SIG-M5 treated with dmso at 0.1 percent for 504 hours (cell line): ENCODE data around the gene HCN4.
A peak's percentile ranks its signal among the peaks of the same experiment; 100 is the strongest.

ENCODE experiments used
- DNase-seq: peaks from one replicate; lab custom pipeline; 2025; ENCODE audit not compliant: unreplicated experiment; lab: John Stamatoyannopoulos, UW

Gene HCN4

GRCh38 chr15:73346735-73347312, 21.9 kb downstream of the HCN4 start:
- DNase-seq = peak; percentile 23

DNA sequence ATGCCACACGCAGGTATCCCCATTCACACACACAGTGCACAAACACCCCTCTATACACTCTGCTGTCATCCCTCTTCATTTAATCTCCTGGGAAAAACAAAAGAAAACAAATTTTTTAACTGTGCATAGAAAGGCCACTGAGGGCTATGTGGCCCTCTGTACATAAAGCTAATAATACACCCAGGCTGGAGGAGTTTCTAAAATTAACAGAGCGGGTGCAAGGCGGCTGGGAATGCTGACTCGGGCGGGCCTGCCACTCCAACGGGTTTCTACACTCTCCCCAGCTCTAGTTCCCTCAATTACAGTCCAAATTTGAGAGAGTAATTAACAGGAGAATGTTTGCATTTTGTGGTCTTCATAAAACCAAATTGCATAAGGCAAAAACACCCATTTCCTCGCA, 23.1 kb downstream of the HCN4 start:
- no peak for DNase-seq

GRCh38 chr15:73344056-73344455, 24.7 kb downstream of the HCN4 start:
- DNase-seq = no peak

GRCh38 chr15:73341886-73342600, 26.7 kb downstream of the HCN4 start:
- DNase-seq = no peak

DNA sequence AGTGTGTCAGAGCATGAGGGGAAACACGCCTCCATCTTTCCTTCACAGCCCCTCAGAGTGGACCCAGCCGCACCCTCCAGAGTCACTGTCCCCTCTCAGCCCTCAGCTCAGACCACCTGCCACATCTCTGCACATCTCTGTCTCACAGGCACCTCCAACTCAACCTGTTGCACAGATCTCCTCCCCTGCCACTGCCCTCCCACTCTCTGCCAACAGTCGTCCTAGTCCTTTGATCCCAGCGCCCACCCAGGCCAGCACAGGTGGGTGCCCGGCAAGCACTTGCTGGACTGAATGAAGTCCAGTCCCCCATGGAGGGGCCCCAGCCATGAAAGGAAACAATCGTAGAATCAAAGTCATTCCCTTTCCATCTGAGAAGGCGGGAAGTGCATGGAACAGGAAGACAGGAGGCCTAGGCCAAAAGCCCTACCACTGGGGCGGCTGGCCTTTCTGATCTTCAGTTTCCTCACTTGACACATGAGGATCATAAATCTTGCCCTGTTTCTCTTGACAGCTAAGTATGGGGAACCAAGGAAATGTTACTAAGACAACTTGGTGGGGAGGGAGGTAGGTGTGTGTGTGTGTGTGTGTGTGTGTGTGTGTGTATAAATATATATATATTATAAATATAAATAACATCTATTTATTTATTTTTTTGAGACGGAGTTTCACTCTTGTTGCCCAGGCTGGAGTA, 28.1 kb downstream of the HCN4 start:
- DNase-seq = no peak

GRCh38 chr15:73338606-73339374, 30.0 kb downstream of the HCN4 start:
- no peak for DNase-seq

GRCh38 chr15:73338058-73338457, 30.7 kb downstream of the HCN4 start:
- no peak for DNase-seq

- no peak for DNase-seq
These were observed 31.6 kb downstream of the HCN4 start for GRCh38 chr15:73337187-73337586.

DNA sequence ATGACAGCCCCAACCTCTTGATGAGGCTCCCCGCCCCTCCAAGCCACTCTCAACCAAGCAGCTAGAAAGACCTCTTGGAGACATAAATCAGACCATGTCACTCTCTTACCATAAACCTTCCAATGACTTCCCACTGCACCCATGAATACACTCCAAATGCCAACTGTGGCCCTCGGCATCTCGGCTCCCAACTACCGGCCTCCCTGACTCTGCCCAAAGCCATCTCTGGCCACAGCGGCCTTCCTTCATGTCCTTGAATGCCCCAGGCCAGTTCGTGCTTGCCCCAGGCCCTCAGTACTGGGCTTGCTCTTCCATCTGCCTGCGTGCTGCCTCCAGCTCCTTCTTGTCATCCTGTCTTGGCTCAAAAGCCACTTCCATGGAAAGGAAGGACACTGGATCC, 32.0 kb downstream of the HCN4 start:
- DNase-seq = no peak

- no peak for DNase-seq
These were observed 33.3 kb downstream of the HCN4 start for GRCh38 chr15:73335471-73335870.

- no peak for DNase-seq
These were observed 33.7 kb downstream of the HCN4 start for GRCh38 chr15:73335026-73335425.

DNA sequence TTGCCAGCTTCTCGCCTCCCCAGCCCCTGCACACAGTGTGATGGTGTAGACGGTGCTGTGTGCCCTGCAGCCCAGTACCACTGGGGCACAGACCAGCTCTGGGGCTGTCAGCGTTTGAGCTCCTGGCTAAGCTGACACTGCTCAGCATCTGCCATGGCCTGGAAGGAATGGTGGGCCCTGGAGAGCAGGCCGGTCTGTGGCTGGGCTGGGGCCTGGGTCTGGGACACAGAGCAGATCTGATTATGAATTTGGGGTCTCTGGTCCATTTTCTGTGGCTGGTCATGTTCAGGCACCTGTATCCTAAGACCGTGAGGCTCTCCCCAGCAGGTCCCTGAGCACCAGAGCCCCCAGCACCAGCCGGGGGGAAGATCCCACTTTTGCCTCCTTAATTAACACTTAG, 34.7 kb downstream of the HCN4 start:
- DNase-seq = no peak

DNA sequence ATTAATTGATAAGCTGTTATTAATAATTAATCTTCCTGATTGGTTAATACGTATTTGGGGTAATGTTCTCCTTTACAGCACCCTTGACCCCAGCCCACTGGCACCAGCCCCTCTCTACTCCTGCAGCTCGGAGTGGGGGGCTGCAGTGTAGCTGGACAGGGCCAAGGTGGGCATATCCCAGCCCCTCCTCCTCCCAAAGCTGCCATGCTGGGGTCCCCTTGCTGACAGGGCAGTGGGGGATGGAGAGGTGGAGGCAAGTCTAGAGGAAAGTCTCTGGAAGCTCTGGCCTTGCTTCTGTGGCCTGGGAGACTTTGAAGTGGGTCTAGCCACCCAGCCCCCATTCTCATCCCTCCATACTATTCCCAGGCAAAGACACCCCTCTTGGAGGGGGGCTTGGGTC, 35.8 kb downstream of the HCN4 start:
- no peak for DNase-seq

DNA sequence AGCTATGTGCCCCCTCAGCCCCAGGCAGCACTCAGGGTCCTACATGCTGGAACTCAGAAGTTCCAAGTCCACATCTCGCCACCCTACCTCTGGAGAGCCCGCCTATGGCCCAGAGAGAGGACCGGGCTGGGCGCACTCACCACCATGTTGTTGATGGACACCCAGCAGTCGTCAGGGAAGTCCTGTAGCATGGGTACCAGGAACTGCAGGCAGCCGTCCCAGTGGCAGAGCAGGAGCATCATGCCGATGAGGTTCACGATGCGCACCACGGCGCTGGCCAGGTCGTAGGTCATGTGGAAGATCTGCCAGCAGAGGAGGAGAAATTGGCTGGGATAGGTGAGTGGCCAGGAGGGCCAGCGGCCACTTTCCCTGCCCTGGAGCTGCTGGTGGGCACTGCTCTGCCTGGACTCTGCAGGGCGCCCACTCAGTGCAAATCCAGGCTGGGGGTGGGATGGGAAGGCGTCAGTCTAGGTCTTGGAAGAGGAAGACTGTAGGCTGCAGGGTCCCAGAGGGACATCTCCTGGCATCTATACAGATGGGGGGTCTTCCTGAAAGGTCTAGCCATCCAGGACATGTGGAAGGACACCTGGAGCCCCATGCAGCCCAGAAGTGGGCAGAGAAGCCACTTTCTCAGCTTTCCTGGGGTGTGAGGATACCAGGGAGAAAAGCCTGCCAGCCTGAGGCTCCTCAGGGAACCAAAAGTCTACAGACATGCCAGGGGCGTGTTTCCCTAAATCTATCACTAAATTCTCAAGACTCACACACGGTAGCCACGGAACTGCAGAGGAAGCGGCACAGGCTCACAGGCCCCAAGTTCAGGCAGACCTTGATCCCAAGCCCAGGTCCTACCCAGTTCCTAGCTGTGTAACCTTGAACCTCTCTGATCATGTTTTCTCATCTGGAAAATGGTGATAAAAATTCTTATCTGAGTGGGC, 36.5 kb downstream of the HCN4 start:
- DNase-seq = no peak

- no peak for DNase-seq
These were observed 37.3 kb downstream of the HCN4 start for GRCh38 chr15:73331501-73331900.

DNA sequence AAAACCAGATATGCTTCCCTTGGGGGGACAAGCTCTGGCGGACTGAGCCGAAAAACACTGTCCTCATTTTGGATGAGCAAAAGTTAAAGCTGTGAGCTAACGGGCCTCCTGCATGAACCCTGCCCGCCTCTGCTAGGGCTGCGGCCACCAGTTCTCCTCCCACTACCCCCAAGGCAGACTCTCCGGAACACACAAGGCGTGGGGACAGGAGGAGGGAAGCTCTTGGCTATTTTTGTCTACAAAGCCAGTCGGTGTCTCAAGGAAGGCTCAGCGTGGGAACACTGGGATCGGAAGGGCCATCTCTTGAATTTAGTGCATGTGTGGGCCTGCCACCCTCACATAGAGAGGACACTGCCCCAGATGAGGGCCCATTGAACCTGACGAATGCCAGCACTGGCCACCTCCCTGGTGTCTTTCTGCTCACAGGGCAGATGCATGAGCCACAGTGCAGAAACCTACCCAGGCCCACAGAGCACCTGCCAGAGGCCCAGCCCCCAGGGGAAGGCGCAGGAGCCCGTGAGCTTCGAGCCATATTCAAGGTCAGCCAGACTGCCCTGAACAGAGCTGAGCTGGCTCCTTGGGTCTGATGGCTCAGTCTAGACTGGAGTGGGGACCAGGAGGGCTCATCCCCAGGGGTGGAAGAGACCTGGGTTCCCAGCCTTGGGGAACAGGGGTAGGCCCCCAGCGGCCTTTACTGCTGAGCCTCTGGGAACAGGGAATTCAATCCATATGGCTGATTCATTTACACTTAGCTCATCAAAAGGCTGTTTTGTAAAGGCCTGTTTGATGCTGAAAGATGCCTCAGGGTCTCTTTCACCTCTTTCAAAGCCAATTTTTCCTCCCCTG, 38.3 kb downstream of the HCN4 start:
- DNase-seq = no peak

DNA sequence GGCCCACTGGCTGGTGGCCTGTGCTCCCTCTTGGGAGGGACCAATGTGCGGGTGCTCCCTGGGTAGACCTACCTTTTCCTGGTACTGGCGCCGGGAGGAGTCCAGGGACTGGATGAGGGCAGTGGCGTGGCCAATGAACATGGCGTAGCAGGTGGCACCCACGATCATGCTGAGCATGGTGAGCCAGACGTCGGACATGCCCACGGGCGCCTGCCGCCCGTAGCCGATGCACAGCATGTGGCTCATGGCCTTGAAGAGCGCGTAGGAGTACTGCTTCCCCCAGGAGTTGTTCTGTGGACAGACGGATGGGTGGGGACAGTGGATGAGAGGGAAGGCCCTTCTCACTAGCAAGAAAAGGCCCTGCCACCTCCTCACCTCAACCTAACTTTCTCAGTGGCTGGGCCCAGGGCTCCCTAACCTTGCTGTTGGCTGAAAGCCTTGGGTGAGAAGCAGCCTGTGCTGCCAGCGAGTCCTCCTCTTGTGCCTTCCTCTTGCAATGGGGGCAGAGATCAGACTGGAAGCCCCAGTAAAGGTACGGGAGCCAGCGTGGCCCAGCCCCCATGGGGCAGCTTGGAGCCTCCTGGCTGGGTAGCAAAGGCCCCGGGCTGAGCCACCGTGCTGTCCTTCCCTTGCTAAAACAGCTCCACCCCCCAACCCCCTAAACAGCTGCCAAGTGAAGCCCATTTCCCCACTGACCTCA, 39.1 kb downstream of the HCN4 start:
- no peak for DNase-seq

DNA sequence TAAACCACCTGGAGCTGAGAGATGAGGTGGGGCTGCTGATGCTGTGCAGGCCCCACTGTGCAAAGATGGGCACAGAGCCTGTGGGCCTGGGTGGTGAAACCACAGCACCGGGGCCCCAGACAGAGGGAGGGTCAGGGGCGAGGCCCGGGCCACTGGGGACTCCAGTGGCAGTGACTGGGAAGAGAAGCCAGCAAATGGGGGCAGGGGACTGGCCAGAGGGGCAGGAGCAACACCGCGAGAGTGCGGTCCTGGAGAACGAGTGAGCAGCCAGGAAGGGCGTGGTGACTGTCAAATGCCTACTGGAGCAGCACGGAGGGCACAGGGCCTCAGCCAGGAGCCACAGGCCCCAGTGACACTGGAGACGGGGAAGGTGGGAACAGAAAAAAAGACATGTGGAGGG, 39.8 kb downstream of the HCN4 start:
- no peak for DNase-seq

DNA sequence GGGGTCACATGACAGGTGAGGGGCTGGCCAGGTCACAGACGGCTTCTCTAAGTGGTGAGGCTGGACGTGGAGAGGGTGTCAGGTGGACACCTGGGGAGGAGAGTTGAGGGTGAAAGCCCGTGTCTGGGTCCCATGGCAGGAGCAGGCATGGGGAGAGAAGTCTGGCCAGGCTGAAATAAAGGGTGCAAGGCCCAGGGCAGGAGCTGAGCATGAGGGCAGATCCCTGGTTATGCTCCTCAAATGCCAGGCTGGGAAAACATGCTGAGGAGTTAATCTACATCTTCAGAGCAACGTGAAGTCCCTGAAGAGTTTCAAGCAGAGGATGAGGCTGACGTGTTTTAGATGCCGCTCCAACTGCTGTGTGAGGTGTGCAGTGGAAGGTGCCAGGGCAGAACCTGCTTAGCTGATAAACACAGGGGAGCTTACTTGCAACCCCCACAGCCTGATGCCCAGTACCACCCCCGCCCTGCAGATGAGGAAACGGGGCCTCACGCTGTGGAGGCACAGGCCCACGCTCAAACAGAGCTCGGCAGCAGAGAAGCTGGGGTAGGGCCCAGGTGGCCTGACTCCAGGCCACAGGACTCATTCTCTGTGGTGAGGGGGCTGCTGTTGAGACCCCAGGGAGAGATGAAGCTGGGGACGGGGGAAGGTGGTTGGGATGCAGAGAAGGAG, 40.5 kb downstream of the HCN4 start:
- no peak for DNase-seq
